GM06990 (cell line): ENCODE data around the gene OR52K1.
"Not testable (repeated sequence)": the region's sequence is repeated elsewhere in the genome, so short reads cannot be mapped to it uniquely, and the experiment has no call there.

ENCODE experiments used
- DNase-seq: peaks from one replicate; pipeline ENCODE4 v3.0.0-alpha.2; 2011; ENCODE audit not compliant: insufficient read length; ENCODE audit errors: extremely low read depth
- H3K27me3 ChIP-seq: replicated peaks from 2 replicates; pipeline ENCODE4 v1.6.0; 2011; ENCODE audit warnings: low read length; ENCODE audit not compliant: control insufficient read depth, insufficient read depth
- H3K36me3 ChIP-seq: 2 replicates; pipeline ENCODE4 v1.5.1; 2011; ENCODE audit warnings: low read length; ENCODE audit not compliant: control insufficient read depth, insufficient read depth
- H3K4me3 ChIP-seq: replicated peaks from 2 replicates; pipeline ENCODE4 v1.5.1; 2011; ENCODE audit warnings: low read depth, mild to moderate bottlenecking, control low read depth, low read length
- CTCF ChIP-seq: IDR thresholded peaks from 2 replicates; pipeline ENCODE4 v1.5.1; 2011; ENCODE audit warnings: low read length, control low read depth, mild to moderate bottlenecking, inconsistent platforms; ENCODE audit not compliant: insufficient read depth, poor library complexity, severe bottlenecking

Gene OR52K1

GRCh38 chr11:4527926-4528325, 45.5 kb downstream of the OR52K1 start:
- H3K27me3 ChIP-seq: no peaks in the 10 kb centered on the region; the same call in 1 of the 2 replicates
- DNase-seq: no peak
- H3K4me3 ChIP-seq: no peak overlapping the region
- H3K36me3 ChIP-seq: no peaks in the 10 kb centered on the region
- no peak for TF ChIP-seq CTCF

GRCh38 chr11:4531686-4532085, 49.2 kb downstream of the OR52K1 start:
- H3K4me3 ChIP-seq, H3K36me3 ChIP-seq, H3K27me3 ChIP-seq, DNase-seq: not testable (repeated sequence)

GRCh38 chr11:4539603-4540219, 57.3 kb downstream of the OR52K1 start:
- Histone ChIP-seq H3K36me3 (no peaks in the 10 kb centered on the region), H3K4me3 (no peak overlapping the region), H3K27me3 (no peaks in the 10 kb centered on the region)
- no peak for DNase-seq
- TF ChIP-seq CTCF: peak; percentile 79

- no peak for DNase-seq
- TF ChIP-seq CTCF: no peak
- Histone ChIP-seq H3K36me3 (no peaks in the 10 kb centered on the region), H3K27me3 (no peaks in the 10 kb centered on the region), H3K4me3 (no peak overlapping the region)
Measured at GRCh38 chr11:4541071-4541470, 58.6 kb downstream of the OR52K1 start.
